GM19193 (cell line): ENCODE measurements around the gene CNDP2.
A peak's percentile ranks its signal among the peaks of the same experiment; 100 is the strongest.

Experiments
- POLR2A ChIP-seq: IDR thresholded peaks from 4 replicates; pipeline ENCODE4 v1.6.1; 2011; ENCODE audit not compliant: insufficient read depth, insufficient read length; ENCODE audit errors: extremely low read depth

Gene CNDP2

DNA sequence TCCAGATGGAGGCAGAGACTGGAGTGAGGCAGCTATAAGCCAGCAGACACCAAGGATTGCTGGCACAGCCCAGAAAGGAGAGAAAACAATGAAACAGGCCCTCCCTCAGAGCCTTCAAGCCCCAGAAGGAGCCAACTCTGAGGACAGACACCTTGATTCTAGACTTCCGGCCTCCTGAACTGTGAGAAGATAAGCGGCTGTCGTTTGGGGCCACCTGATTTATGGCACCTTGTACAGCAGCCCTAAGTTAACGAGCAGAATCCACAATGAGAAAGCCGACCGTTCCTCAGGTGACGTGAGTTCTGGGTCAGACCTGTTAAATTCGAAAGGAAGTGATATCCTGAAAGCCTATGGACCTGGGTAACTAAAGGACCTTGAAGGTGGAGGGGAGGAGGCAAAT is 7.3 kb upstream of the CNDP2 start:
- no peak for TF ChIP-seq POLR2A

DNA sequence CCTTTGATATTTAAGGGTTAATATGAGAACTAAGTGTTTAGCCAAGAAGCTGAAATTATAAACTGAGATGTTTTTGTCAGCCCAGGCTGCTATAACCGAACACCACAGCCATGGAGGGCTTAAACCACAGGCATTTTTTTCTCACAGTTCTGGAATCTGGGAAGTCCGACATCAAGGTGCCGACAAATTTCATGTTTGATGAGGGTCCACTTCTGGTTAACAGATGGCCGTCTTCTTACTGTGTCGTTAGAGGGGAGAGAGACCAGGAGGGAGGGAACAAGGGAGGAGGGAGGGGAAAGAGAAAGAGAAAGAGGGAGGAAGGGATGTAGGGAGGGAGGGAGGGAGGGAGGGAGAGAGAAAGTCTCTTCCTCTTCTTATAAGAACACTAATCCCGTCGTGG is 6.5 kb upstream of the CNDP2 start:
- TF ChIP-seq POLR2A: no peak

DNA sequence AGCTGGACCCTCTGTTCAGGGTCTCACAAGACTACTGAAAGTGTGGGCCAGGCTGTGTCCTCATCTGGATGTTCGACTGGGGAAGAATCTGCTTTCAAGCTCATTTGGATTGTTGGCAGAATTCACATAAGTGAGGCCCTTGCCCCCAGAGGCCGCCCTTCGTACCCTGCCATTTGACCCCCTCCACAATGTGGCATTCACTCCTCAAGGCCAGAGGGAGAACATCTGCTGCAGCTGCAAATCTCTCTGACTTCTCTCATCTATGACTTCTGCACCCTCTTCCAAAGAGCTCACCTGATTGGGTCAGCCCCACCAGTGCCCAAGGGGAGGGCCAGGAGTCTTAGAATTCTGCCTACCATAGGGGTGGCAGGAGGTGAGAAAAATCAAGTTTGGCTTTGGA is 3.9 kb upstream of the CNDP2 start:
- TF ChIP-seq POLR2A: no peak

DNA sequence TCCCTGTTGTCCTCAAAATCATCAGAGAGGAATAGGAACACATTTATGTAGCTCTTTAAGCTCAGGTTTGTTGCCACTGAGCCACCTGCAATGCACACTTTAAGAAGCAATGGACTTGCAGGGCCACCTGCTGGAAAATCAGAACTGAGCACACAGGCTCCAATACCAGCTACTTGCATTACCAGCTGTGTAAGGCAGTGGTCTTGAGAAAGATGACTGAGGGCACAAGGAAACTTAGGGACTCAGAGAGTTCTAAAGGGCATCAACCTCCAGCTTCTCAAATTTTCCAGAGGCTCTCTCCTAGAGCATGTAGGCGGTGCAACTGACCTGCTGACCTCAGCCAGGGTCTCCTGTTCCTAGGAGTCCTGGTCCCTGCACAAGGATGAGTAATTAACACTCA is 2.5 kb upstream of the CNDP2 start:
- no peak for TF ChIP-seq POLR2A

DNA sequence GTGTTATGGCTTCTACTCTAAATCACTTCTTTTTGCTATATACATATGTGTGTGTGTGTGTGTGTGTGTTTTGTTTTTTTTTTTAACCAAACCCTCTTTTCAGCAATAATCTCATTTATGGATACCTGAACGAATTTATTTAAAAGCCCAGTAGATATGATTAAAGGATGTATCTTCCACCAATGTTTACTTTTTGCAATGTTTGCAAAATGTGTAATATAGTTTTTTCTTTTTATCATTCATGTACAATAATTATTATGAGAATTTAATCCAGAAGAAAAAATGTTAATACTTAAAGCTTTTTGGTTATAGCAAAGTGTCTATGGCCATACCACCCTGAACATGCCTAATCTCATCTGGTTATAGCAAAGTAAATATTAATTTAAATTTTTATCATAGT is 1.6 kb upstream of the CNDP2 start:
- no peak for TF ChIP-seq POLR2A

DNA sequence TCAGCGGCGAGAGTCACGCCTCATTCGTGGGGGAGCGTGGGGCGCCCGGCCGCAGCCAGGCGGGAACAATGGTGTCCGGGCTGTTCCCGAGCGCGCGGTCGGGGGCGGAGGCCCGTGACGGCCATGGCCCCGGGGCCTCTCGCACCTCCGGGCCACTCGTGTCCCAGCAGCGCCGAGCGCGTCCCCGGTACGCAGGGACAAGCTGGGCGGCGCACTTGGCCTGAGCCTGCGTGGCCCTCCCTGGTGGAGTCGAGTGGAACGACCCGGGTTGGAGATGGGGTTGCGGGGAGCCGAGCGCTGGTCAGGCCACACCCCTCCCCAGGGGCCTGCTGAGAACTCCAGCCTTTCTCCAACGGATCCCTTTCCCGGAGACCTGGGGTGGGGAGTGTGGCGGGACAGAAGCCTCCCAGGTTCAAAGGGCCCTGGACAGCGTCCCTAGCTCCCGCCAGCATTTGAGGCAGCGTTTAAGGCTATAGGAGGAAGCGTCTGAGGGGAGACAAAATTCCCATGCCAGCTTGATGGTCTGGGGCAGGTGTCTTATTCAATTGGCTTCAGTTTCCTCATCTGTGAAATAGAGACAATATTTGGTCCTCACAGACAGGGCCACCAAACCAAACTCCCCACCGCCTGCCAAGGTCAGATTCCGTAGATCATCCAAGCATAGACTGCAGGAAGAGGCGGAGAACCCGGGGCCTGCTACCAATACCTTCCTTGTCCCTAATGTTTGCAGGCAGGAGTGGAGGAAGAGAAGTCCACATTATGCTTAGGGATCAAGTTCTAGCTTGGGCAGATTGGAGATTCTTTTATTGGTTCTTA is 553 bp downstream of the CNDP2 start:
- no peak for TF ChIP-seq POLR2A

DNA sequence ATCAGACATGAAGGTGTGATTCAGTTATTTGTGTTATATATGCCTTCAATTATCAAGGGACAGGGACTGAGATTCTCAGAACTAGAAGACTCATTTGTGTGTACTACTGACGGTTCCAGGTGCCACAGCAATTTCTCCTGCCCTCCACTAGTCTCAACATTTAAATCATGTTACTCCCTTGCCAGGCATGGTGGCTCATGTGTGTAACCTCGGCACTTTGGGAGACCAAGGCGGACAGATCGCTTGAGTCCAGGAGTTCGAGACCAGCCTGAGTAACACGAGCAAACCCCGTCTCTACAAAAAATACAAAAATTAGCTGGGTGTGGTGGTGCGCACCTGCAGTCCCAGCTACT is 1.1 kb downstream of the CNDP2 start:
- no peak for TF ChIP-seq POLR2A

DNA sequence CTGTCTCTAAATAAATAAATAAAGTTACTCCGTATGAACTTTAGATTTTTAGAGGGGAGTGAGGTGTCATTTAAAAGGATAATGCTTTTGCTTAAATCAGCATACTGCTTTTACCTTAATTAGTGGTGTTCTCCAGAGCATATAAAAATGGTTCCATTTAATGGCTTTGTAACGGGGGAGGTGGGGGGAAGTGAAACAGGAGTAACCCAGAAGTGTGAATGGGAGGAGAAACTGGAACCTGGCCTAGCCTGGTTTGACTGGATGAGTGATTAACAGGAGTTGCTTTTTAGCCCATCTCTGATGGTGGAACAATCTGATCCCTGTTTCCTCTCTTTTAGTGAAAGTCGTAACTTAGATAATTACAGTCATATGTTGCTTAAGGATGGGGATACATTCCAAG is 1.6 kb downstream of the CNDP2 start:
- no peak for TF ChIP-seq POLR2A

DNA sequence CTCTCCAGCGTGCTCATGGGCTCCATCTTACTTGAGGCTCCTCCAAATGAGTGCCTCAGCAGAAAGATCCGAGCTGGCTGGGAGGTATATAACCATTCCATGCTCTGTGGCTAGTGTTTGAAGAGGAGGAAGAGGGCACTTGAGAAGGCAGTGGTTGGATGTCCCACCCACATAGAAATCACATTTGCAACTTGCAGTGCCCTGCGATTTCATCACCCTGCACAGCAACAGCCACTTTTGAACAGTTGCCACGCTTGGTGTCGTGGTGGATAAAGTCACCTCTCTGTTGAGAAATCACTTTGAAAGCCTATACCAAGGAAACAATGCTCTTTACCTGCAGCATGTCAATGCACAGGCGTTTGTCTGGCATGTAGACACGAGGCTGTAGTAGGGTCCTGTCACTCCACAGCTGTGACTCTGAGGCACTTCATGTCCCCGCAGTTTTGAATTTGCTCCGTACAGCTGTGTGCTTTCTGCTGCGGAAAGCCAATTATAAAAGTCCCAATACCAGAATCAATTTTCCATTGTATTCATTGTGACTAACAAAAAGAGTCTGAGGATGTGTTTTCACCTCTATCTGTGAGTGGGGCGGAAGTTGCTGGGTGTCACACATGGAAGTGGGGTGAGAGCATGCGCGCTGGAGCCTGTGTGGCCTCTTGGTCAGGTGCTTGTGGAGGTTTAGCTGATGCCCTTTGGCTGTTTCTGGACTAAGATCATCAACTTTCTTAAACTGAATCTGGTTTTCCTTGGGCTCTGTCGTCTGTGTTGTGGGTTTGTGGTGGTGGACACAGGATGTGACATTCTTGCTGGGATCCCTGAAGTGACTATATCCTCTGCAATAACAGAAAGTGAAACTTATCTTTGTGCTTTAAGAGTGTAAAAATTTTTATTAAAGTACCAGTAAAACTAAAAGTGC is 2.8 kb downstream of the CNDP2 start:
- peak; percentile 50 for TF ChIP-seq POLR2A

DNA sequence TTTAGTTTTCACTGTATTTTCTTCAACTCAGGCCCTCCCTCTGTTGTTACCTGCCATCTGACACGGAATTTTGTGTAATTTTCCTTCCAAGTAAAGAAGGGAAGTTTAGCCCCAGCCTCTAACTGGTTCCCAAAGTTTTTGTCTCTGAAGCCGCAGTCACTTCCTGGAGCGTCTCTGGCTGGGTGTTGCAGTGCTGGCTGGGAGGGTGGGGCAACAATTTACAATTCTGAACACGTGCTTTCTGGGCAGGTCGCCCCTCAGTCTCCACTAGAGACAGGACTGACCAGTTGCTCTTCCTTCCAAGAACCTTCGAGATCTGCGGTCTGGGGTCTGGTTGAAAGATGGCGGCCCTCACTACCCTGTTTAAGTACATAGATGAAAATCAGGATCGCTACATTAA is 3.5 kb downstream of the CNDP2 start:
- TF ChIP-seq POLR2A: peak; percentile 40

DNA sequence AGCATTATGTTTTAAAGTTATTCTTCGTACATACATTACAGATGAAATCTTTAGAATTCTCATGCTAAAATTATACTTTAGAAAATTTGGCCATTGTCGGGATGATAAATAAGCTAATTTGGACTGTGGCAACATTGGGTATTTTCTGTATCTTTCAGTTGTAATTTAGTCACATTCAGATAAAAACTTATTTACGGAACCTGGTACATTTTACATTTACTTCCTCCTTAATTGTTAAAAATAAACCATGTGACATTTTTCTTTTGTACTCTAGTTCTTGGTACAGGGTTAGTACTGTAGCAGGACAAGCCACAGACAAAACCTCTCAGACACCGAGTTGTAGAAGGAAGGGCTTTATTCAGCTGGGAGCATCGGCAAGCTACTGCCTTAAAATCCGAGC is 4.2 kb downstream of the CNDP2 start:
- no peak for TF ChIP-seq POLR2A

DNA sequence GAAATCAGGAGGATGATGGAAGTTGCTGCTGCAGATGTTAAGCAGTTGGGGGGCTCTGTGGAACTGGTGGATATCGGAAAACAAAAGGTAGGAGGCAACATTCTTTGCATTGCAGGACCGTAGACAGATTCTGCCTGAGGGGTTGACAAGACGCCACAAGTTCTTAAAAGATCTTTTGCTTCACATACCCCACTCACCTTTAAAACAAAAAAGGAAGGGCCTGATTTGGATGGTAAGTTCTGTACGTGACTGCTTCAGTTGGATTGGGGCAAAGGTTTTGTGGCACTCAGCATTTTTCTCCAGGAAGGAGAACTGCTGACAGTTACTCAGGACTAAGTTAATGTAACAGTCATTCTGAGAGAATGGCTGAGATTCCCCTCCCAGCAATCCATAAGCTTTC is 5.2 kb downstream of the CNDP2 start:
- no peak for TF ChIP-seq POLR2A

DNA sequence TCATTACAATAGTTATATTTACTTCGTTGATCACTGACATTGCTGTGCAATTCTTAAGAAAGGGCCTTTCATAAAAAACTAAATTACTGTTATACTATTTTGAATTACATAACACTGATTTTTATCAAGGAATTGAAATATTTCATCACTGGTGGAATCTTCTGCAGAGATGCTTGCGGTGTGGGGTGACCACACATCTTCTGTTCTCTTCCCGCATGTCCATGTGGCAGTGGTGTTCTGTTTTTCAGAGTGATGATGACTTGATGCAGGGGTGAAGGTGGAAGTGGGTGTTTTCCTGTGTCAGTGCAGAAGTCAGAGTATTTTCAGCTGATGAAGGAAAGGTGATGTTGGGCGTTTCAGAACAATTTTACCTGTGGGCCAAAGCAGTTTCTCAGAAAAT is 7.0 kb downstream of the CNDP2 start:
- no peak for TF ChIP-seq POLR2A

DNA sequence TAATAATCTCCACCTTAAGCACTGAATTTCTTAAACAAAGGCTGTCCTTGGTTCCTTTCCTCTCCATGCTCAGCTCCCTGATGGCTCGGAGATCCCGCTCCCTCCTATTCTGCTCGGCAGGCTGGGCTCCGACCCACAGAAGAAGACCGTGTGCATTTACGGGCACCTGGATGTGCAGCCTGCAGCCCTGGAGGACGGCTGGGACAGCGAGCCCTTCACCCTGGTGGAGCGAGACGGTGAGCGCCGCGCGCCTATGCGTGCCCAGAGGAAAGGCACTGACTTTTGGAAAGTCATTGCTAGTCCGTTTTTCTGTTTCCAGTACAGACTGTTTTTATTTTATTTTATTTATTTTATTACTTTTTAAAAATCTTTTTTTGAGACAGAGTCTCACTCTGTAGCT is 9.6 kb downstream of the CNDP2 start:
- TF ChIP-seq POLR2A: no peak

DNA sequence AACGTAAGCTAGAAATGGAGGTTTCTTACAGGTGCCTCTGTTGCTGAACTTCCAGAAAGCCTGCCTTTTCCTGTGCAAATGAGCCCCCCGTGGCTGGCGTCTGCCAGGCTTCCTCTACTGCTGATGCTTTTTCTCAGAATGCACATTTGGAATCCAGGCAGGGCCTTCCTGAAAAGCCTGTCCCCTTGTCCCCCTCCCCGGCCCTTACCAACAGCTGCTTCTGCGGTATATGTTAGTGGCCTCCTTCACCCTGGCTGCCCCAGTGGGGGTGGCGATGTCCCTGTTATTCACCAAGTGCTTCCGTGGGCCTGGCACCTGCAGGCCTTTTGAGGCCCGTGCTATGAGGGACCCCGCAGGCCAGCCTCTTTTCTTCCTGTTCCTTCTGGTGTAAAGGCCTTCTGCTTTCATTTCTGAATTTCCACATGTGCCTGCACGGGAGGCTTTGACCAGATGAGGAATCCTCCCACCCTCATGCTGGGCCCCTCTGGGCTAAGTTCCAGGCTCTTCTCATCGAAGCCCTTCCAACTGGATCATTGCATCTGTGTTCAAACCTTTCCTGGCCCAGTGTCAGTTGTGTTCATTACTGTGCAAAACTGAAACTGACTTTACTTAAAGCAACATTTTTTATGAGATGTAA is 10.4 kb downstream of the CNDP2 start:
- no peak for TF ChIP-seq POLR2A
